ENCODE measurements around the gene SLC49A3.

- TF ChIP-seq, protein P1, sequence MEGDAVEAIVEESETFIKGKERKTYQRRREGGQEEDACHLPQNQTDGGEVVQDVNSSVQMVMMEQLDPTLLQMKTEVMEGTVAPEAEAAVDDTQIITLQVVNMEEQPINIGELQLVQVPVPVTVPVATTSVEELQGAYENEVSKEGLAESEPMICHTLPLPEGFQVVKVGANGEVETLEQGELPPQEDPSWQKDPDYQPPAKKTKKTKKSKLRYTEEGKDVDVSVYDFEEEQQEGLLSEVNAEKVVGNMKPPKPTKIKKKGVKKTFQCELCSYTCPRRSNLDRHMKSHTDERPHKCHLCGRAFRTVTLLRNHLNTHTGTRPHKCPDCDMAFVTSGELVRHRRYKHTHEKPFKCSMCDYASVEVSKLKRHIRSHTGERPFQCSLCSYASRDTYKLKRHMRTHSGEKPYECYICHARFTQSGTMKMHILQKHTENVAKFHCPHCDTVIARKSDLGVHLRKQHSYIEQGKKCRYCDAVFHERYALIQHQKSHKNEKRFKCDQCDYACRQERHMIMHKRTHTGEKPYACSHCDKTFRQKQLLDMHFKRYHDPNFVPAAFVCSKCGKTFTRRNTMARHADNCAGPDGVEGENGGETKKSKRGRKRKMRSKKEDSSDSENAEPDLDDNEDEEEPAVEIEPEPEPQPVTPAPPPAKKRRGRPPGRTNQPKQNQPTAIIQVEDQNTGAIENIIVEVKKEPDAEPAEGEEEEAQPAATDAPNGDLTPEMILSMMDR (conservative IDR thresholded peaks at IDR 0.05 in 1 of 2, IDR thresholded peaks at IDR 0.05 in 1 of 2; ENCODE audit: low read depth in 1 of 2, low read length in 2 of 2) = no peak
- TF ChIP-seq EZH2 (IDR thresholded peaks at IDR 0.05; ENCODE audit: low read length, missing control alignments) = no peak
Measured at GRCh38 chr4:650951-651883, 37.7 kb downstream of the SLC49A3 start.
